Testis (tissue), 2 donors: ENCODE measurements around the gene COX6A2.

Experiments
- POLR2A ChIP-seq: fragments of 450-650 bp; IDR thresholded peaks from one replicate; pipeline ENCODE4 v1.6.1; 2017; ENCODE audit warnings: antibody characterized with exemption, mild to moderate bottlenecking, moderate library complexity
- TF ChIP-seq, protein P1 (sequence below), 3 experiments: fragments of 450-650 bp in 2 of 3; fragments of 200-600 bp in 1 of 3; sonication (generic) in 1 of 3; IDR thresholded peaks; one replicate each; pipeline ENCODE4 v1.5.1; 2016 to 2019; ENCODE audit warnings: antibody characterized with exemption in 3 of 3, mild to moderate bottlenecking in 2 of 3, moderate library complexity in 1 of 3

GRCh38 chr16:31460582-31461002 is 32.4 kb upstream of the COX6A2 start:
- TF ChIP-seq POLR2A: no peak
- TF ChIP-seq, protein P1, sequence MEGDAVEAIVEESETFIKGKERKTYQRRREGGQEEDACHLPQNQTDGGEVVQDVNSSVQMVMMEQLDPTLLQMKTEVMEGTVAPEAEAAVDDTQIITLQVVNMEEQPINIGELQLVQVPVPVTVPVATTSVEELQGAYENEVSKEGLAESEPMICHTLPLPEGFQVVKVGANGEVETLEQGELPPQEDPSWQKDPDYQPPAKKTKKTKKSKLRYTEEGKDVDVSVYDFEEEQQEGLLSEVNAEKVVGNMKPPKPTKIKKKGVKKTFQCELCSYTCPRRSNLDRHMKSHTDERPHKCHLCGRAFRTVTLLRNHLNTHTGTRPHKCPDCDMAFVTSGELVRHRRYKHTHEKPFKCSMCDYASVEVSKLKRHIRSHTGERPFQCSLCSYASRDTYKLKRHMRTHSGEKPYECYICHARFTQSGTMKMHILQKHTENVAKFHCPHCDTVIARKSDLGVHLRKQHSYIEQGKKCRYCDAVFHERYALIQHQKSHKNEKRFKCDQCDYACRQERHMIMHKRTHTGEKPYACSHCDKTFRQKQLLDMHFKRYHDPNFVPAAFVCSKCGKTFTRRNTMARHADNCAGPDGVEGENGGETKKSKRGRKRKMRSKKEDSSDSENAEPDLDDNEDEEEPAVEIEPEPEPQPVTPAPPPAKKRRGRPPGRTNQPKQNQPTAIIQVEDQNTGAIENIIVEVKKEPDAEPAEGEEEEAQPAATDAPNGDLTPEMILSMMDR (IDR thresholded peaks at IDR 0.05): peak; percentile 29 to 59 (median 48)
